Frontal cortex (tissue), 4 donors: ENCODE results near the gene DNAAF9. TPM values are rescaled to one million over a fixed set of nuclear protein-coding genes. Genes with fewer than 3 reads are reported as not detected.

Experiments used
- DNase-seq, 2 donors: peaks; one replicate each; pipeline ENCODE4 v3.0.0; 2012; ENCODE audit warnings: low spot score in 2 of 2
- FAIRE-seq: peaks from 2 replicates; lab custom pipeline; 2012; peaks lifted over from hg19 to GRCh38; lab: Jason Lieb, UNC
- small RNA-seq: library from RNA; depleted of rRNA; stranded (forward); fragments of <200 nt; gene quantifications from one replicate; pipeline ENCODE3, GENCODE V24; 2014
- total RNA-seq: library from RNA; depleted of rRNA; stranded (reverse); fragments of >200 nt; gene quantifications from one replicate; pipeline ENCODE4 v1.2.3, GENCODE V29; 2014
- donor health status: control.
- donor health status: control.
- donor health status: control.

Gene DNAAF9
- total RNA-seq, 1 donor from 2014 or later: 31.4 TPM

DNA sequence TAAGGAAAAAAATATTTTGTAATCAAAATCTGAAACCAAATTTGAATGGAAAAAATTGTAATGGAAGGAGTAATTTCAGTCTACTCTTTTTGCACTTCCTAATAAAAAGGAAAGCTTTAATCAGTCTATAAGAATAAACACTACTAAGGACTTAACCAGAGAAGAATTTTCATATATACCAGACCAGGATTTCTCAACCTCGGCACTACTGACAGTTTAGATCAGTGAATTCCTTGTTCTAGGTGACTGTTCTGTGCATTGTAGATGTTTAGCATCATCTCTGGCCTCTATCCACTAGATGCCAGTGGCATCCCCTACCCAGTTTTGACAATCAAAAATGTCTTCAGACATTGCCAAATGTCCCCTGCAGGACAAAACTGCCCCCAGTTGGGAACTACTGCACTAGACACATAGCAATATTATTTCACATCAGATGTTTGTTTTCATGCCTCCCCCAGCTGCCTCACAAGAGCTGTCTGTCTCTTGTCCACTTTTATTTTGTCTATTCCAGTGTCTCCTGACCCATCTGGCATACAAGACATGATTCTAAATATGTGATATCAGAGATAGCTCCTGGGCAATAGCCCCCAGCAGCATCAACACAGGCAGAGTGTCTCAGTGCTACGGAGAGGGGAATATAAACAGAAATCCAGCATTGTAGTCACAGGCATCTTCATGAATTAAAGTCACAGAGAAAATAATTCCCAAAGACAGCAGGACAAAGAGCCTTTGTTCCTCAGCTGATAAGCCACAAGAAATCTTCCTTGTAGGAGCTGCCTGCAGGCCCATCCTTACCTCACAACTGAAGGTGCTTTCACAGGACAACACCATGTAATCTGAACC lies 27.0 kb downstream of the DNAAF9 start:
- no peak for DNase-seq
- no peak for FAIRE-seq

- no peak for FAIRE-seq
- DNase-seq: no peak
Measured at GRCh38 chr20:3378138-3378537, 29.3 kb downstream of the DNAAF9 start.

GRCh38 chr20:3377644-3378043 lies 29.8 kb downstream of the DNAAF9 start:
- no peak for DNase-seq
- no peak for FAIRE-seq

DNA sequence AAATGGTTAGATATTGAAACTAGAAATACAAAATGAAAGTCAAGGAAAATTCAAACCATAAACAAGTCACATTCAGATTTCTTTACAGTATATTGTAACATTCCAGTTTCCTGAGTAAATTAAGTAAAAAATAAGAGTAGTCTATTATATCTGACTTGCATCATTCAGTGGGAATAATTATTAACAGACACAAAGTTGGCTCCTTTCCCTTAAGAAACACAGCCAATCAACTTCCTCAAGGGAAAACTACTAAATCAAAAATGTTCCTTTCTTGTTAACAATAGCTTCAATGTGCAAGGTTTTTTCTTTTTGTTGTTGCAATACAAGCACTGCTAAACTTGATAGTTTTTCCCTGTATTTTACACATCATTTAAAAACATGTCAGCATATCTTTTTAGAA lies 33.2 kb downstream of the DNAAF9 start:
- no peak for DNase-seq
- no peak for FAIRE-seq

- DNase-seq (no peak), FAIRE-seq (no peak)
Measured at GRCh38 chr20:3371754-3372153, 35.7 kb downstream of the DNAAF9 start.

DNA sequence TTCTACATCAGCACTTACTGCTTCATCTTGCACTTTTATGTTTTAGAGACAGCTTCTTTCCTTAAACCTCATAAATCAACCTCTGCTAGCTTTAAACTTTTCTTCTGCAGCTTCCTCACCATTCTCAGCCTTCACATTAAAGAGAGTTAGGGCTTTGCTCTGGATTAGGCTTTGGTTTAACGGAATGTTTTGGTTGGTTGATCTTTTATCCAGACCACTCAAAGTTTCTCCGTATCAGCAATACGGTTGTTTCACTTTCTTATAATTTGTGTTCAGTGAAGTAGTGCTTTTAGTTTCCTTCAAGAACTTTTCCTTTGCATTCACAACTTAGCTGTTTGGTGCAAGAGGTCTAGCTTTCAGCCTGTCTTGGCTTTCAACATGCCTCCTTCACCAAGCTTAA lies 40.4 kb downstream of the DNAAF9 start:
- FAIRE-seq (no peak), DNase-seq (no peak)

DNA sequence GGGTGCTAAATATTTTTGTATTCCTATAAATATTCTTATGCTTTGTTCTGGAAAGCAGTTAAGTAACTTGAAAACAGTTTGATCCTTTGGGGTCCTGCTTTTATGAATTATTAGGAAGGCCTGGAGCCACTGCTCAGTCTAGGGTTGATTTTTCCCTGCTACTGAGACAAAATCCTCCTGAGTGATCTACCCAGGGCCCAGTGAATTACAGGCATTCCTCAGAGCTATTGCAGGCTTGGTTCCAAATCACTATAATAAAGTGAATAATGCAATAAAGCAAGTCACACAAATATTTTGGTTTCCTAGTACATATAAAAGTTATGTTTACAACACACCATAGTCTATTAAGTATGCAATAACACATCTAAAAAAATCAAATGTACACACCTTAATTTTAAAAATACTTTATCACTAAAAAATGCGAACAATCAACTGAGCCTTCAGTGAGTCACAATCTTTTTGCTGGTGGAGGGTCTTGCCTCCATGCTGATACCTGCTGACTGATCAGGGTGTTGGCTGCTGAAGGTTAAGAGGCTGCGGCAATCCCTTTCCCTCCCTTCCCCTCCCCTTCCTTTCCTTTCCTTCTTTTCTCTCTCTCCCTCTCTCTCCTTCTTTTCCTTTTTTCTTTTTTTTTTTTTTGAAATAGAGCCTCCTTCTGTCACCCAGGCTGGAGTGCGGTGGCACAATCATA lies 43.0 kb downstream of the DNAAF9 start:
- no peak for FAIRE-seq
- DNase-seq: no peak

- DNase-seq (no peak), FAIRE-seq (no peak)
Measured at GRCh38 chr20:3360752-3361151, 46.7 kb downstream of the DNAAF9 start.

GRCh38 chr20:3358676-3359340 lies 48.7 kb downstream of the DNAAF9 start:
- DNase-seq (no peak), FAIRE-seq (no peak)

Small RNAs within 50 kb of the gene (small RNA-seq; reads per million reads assigned to genes)
- not detected for gene RF00012
- gene RNU6-1019P: not detected

Other genes with a start within 250 kb of the DNAAF9 start
- 24.9 TPM for gene FASTKD5, start 247.8 kb downstream of the DNAAF9 start, total RNA-seq
- 2.0 TPM for gene UBOX5, start 247.8 kb downstream of the DNAAF9 start, total RNA-seq
- 13.9 TPM for gene LZTS3, start 234.1 kb downstream of the DNAAF9 start, total RNA-seq
- 20.8 TPM for gene DDRGK1, start 203.0 kb downstream of the DNAAF9 start, total RNA-seq
- gene ITPA, start 198.2 kb downstream of the DNAAF9 start, total RNA-seq: 47.3 TPM
- under 0.01 TPM for gene SLC4A11, start 168.5 kb downstream of the DNAAF9 start, total RNA-seq
- 51.0 TPM for gene ATRN, start 63.3 kb upstream of the DNAAF9 start, total RNA-seq